ENCODE results near the gene TNS1. TPM values are rescaled to one million over a fixed set of nuclear protein-coding genes. Genes with fewer than 3 reads are reported as not detected.

The TNS1 gene
- total and polyA plus RNA-seq, 2 donors from 2014 or later, result 44.8 to 471 TPM

- TF ChIP-seq CTCF (IDR thresholded peaks at IDR 0.05; ENCODE audit: borderline replicate concordance, extremely low read depth, insufficient read depth), result no peak
- Histone ChIP-seq H3K9ac (ENCODE audit: low read length in 3 of 3) (no peak overlapping the region), H3K4me1 (ENCODE audit: control insufficient read depth in 2 of 3, insufficient read depth in 2 of 3, low read depth in 1 of 3, low read length in 3 of 3) (peaks cover 0 to 27% (median 23%) of the 10 kb centered on the region in 3 donors), H3K36me3 (ENCODE audit: control insufficient read depth in 2 of 3, insufficient read depth in 3 of 3, low read length in 3 of 3) (peaks cover 4 to 82% (median 53%) of the 10 kb centered on the region in 3 donors), H3K4me3 (ENCODE audit: low read length in 3 of 3) (no peak overlapping the region), H3K27me3 (ENCODE audit: control insufficient read depth, insufficient read depth, low read length) (no peaks in the 10 kb centered on the region), H3K9me3 (ENCODE audit: control insufficient read depth in 2 of 3, insufficient read depth in 1 of 3, low read length in 3 of 3) (no peaks in the 10 kb centered on the region), H3K27ac (ENCODE audit: low read depth in 2 of 2, low read length in 2 of 2) (no peak overlapping the region)
- intact Hi-C loops (cut with DNase I), result no loop called here
- FAIRE-seq, result no peak
- no peak for DNase-seq
Measured at GRCh38 chr2:217878915-217879590, 123.7 kb downstream of the TNS1 start.

- Histone ChIP-seq H3K27ac (ENCODE audit: low read depth in 2 of 2, low read length in 2 of 2) (peak overlapping the region in 1 of 2 donors; percentile 19), H3K9me3 (ENCODE audit: control insufficient read depth in 2 of 3, insufficient read depth in 1 of 3, low read length in 3 of 3) (no peaks in the 10 kb centered on the region), H3K4me1 (ENCODE audit: control insufficient read depth in 2 of 3, insufficient read depth in 2 of 3, low read depth in 1 of 3, low read length in 3 of 3) (peaks cover 0 to 27% (median 23%) of the 10 kb centered on the region in 3 donors), H3K36me3 (ENCODE audit: control insufficient read depth in 2 of 3, insufficient read depth in 3 of 3, low read length in 3 of 3) (peaks cover 2 to 86% (median 51%) of the 10 kb centered on the region in 3 donors), H3K27me3 (ENCODE audit: control insufficient read depth, insufficient read depth, low read length) (no peaks in the 10 kb centered on the region), H3K4me3 (ENCODE audit: low read length in 3 of 3) (no peak overlapping the region), H3K9ac (ENCODE audit: low read length in 3 of 3) (no peak overlapping the region)
- FAIRE-seq (no peak), DNase-seq (no peak)
- no peak for TF ChIP-seq CTCF (IDR thresholded peaks at IDR 0.05; ENCODE audit: borderline replicate concordance, extremely low read depth, insufficient read depth)
- intact Hi-C loops (cut with DNase I), result no loop called here
Measured at GRCh38 chr2:217877866-217878265, 124.9 kb downstream of the TNS1 start.

GRCh38 chr2:217876253-217876570 is 126.6 kb downstream of the TNS1 start:
- H3K4me1 ChIP-seq (ENCODE audit: control insufficient read depth in 2 of 3, insufficient read depth in 2 of 3, low read depth in 1 of 3, low read length in 3 of 3), result peaks cover 0 to 29% (median 23%) of the 10 kb centered on the region in 3 donors
- peaks cover 2 to 91% (median 49%) of the 10 kb centered on the region in 3 donors for H3K36me3 ChIP-seq (ENCODE audit: control insufficient read depth in 2 of 3, insufficient read depth in 3 of 3, low read length in 3 of 3)
- no peak for DNase-seq
- no peak overlapping the region for H3K9ac ChIP-seq (ENCODE audit: low read length in 3 of 3)
- H3K4me3 ChIP-seq (ENCODE audit: low read length in 3 of 3), result no peak overlapping the region
- no peak for TF ChIP-seq CTCF (IDR thresholded peaks at IDR 0.05; ENCODE audit: borderline replicate concordance, extremely low read depth, insufficient read depth)
- H3K27me3 ChIP-seq (ENCODE audit: control insufficient read depth, insufficient read depth, low read length), result no peaks in the 10 kb centered on the region
- intact Hi-C loops (cut with DNase I), result no loop called here
- H3K9me3 ChIP-seq (ENCODE audit: control insufficient read depth in 2 of 3, insufficient read depth in 1 of 3, low read length in 3 of 3), result no peaks in the 10 kb centered on the region
- peak overlapping the region; percentile 67 to 78 for H3K27ac ChIP-seq (ENCODE audit: low read depth in 2 of 2, low read length in 2 of 2)
- FAIRE-seq, result no peak
